ENCODE data around the gene LGALS12.

Gene LGALS12

DNA sequence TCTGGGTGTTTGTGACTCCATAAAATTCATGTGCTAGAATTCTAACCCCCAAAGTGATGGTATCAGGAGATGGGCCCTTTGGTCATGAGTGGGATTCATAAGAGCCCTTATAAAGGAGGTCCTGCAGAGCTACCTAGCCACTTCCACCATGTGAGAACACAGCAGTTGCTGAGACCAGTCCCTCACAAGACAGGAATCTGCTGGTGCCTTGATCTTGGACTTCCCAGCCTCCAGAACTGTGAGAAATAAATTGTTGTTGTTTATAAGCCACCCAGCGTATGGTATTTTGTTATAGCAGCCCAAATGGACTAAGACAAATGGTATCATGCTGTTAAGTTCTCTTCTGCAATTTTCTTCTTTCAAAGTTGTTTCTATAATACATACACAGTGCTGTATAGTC is 13.4 kb upstream of the LGALS12 start:
- Mint-ChIP-seq H3K27me3 (peaks cover 7% of the 10 kb centered on the region), H3K27ac (no peak overlapping the region), H3K4me3 (no peak overlapping the region), H3K9me3 (ENCODE audit: low read depth) (no peaks in the 10 kb centered on the region), H3K4me1 (ENCODE audit: low read depth) (peaks cover 16% of the 10 kb centered on the region), H3K36me3 (peaks cover 7% of the 10 kb centered on the region)

DNA sequence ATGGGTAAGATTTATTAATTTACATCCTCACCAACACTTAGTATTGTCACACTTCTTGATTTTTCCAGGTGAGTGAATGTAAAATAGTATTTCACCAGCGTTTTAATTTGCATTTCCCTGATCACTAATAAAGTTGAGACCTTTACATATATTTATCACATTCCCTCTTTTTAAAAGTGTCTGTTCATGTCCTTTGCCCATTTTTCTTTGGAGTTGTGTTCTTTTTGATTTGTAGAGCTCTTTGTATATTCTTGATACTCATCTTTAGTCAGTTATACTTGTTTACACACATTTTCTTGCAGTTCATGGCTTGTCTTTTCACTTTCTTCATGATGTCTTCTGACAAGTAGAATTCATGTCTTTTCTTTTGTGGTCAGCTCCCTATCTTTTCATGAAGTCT is 12.8 kb upstream of the LGALS12 start:
- Mint-ChIP-seq H3K27me3 (peaks cover 7% of the 10 kb centered on the region), H3K36me3 (peaks cover 9% of the 10 kb centered on the region), H3K4me1 (ENCODE audit: low read depth) (peaks cover 16% of the 10 kb centered on the region), H3K9me3 (ENCODE audit: low read depth) (no peaks in the 10 kb centered on the region), H3K4me3 (no peak overlapping the region), H3K27ac (no peak overlapping the region)

DNA sequence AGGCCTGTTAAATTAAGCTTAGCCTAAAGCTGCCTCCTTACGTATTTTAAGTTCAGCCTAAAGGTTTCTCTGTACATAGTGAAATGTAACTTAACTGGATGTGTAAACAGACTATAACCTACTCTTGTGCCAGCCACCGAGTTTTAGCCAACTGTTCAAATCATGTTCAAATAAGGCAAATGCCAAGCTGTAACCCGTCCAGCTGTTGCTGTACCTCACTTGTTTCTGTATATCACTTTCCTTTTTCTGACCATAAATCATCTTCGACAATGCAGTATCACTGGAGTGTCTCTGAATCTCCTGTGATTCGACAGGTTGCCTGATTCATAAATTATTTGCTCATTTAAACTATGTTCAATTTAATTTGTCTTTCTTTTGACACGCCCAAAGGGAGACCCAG is 10.9 kb upstream of the LGALS12 start:
- H3K4me3 Mint-ChIP-seq: no peak overlapping the region
- H3K27ac Mint-ChIP-seq: no peak overlapping the region
- peaks cover 17% of the 10 kb centered on the region for H3K36me3 Mint-ChIP-seq
- H3K9me3 Mint-ChIP-seq (ENCODE audit: low read depth): peaks cover 5% of the 10 kb centered on the region
- H3K27me3 Mint-ChIP-seq: peaks cover 10% of the 10 kb centered on the region
- peaks cover 16% of the 10 kb centered on the region for H3K4me1 Mint-ChIP-seq (ENCODE audit: low read depth)

DNA sequence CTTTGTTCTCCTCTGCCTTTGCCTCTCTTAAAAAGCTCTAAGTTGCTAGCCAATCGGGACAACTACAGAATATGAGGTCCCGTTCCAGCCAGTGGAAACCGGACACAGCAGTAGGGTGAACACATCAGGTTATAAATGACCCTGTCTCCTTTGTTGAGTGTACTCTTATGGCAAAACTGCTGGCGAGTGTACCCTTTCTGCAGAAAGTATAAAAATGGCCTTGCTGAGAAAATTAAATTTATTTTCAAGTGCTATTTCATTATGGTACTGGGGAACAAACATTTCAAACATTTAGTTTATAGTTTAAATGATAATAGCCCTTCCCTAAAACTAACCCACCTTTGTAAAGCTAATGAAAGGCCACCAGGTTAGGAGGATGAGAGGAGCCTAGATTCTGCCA is 6.0 kb upstream of the LGALS12 start:
- Mint-ChIP-seq H3K4me1 (ENCODE audit: low read depth) (peaks cover 10% of the 10 kb centered on the region), H3K36me3 (peaks cover 19% of the 10 kb centered on the region), H3K27me3 (peaks cover 3% of the 10 kb centered on the region), H3K4me3 (no peak overlapping the region), H3K27ac (no peak overlapping the region), H3K9me3 (ENCODE audit: low read depth) (peaks cover 11% of the 10 kb centered on the region)

DNA sequence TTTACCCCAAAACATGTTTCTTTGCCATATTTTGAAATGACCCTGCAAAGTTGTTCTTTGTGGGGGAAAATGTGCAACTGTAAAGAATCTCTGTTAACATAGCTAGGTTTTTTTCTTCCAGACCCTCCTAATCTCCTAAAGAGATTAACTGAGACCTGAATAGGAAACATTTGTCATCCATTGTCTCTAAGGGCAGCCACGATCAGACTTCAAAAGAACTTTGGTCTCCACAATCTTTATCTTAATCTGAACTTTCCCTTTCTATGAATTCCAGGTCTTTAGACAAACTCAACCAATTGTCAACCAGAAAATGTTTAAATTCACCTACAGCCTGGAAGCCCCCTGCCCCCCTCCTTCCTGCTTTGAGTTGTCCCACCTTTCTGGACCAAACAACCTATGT is 4.6 kb upstream of the LGALS12 start:
- H3K27me3 Mint-ChIP-seq: peaks cover 3% of the 10 kb centered on the region
- peaks cover 11% of the 10 kb centered on the region for H3K4me1 Mint-ChIP-seq (ENCODE audit: low read depth)
- peaks cover 11% of the 10 kb centered on the region for H3K9me3 Mint-ChIP-seq (ENCODE audit: low read depth)
- no peak overlapping the region for H3K27ac Mint-ChIP-seq
- H3K36me3 Mint-ChIP-seq: peaks cover 19% of the 10 kb centered on the region
- H3K4me3 Mint-ChIP-seq: no peak overlapping the region

DNA sequence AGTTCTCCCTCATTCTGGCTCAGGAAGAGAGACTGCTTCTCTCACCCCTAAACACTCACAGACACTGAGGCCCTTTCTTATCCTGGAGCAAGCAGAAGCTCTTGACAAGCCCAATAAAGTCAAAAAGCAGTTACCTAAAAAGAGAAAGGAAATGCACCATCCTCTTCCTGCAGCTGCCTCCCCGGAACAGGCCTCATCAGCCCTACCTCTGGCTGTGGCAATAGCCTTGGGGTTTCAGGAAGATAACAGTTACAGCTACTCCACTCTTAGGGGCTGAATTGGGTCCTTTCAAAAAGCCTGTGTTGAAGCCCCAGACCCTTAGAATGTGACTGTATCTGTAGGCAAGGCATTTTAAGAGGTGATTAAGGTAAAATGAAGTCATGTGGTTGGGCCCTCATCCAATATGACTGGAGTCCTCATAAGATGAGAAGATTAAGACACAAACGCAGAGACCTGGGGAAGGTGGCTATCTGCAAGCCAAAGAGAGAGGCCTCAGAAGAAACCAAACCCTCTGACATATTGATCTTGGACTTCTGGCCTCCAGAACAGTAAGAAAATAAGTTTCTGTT is 3.5 kb upstream of the LGALS12 start:
- peaks cover 3% of the 10 kb centered on the region for H3K27me3 Mint-ChIP-seq
- no peak overlapping the region for H3K27ac Mint-ChIP-seq

DNA sequence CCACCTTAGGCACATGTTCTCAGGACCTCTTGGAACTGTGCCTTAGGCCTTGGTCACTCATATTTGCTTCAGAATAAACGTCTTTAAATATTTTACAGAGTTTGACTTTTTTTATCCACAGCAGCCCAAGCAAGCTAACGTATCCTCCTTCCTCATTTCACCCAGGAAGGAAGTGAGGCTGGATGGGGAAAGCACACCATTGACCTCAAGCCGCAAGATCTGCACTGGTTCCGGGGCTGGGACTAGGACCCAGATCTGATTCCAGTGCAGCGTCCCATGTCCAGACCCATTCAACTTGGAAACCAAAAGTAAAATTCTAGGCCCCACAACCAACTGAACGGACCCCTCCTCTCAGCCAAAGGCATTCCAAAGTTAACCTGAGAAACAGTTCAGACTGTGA is 2.4 kb upstream of the LGALS12 start:
- H3K36me3 Mint-ChIP-seq: peaks cover 14% of the 10 kb centered on the region
- peaks cover 15% of the 10 kb centered on the region for H3K4me1 Mint-ChIP-seq (ENCODE audit: low read depth)
- H3K4me3 Mint-ChIP-seq: no peak overlapping the region
- peaks cover 11% of the 10 kb centered on the region for H3K9me3 Mint-ChIP-seq (ENCODE audit: low read depth)
- peaks cover 3% of the 10 kb centered on the region for H3K27me3 Mint-ChIP-seq
- H3K27ac Mint-ChIP-seq: no peak overlapping the region

More for the DNA sequence above, 3.5 kb upstream of the LGALS12 start:
- peaks cover 11% of the 10 kb centered on the region for H3K4me1 Mint-ChIP-seq (ENCODE audit: low read depth)
- H3K9me3 Mint-ChIP-seq (ENCODE audit: low read depth): peaks cover 11% of the 10 kb centered on the region
- peaks cover 17% of the 10 kb centered on the region for H3K36me3 Mint-ChIP-seq
- no peak overlapping the region for H3K4me3 Mint-ChIP-seq

DNA sequence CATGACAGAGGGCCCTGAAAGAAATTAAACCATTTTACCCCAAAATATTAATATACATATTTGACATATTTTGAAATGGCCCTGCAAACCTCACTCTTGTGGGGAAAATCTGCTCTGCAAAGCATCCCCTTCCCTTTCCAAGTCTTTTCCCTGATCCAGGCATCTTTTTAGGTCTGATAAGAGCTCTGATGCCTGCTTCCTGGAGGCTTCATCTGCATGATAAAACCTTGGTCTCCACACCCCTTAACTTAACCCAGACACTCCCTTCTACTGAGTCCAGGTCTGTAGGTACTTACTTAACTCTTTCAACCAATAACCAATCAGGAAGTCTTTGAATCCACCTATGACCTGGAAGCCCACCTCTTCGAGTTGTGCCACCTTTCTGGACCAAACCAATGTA is 1.8 kb upstream of the LGALS12 start:
- no peaks in the 10 kb centered on the region for H3K27me3 Mint-ChIP-seq
- H3K36me3 Mint-ChIP-seq: peaks cover 10% of the 10 kb centered on the region
- H3K4me1 Mint-ChIP-seq (ENCODE audit: low read depth): peaks cover 15% of the 10 kb centered on the region
- H3K27ac Mint-ChIP-seq: no peak overlapping the region
- H3K9me3 Mint-ChIP-seq (ENCODE audit: low read depth): peaks cover 11% of the 10 kb centered on the region
- no peak overlapping the region for H3K4me3 Mint-ChIP-seq

DNA sequence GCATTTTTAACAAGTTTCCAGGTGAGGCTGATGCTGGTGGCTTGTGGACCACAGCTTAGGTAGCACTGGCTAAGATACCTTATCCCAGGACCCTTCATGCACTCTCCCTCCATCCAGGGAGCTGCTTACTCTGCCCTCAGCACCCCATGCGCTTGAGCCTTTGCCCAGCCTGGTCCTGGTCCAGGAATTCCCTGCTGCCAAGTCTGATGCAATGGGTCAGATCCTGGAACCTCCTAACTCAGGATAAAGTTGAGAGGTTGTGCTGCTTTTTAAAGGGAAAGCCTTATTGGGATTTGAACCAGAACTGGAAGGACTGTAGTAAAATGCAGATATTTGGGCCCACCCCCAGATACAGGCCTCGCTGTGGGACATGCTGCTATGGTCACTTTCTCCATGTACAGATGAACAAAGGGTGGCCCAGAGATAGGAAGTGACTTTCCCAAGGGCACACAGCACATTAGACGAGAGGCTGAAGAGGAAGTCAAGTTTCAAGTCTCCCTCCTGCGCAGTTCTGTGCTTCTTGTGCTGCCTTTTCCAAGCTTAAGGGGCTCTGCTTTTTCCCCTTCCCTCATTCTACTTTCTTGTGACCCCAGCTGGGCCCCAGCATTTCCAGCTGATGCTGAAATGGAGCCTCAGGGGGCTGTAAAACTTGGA is 824 bp upstream of the LGALS12 start:
- Mint-ChIP-seq H3K36me3 (peaks cover 7% of the 10 kb centered on the region), H3K27me3 (no peaks in the 10 kb centered on the region), H3K4me1 (ENCODE audit: low read depth) (peaks cover 15% of the 10 kb centered on the region), H3K9me3 (ENCODE audit: low read depth) (peaks cover 6% of the 10 kb centered on the region), H3K4me3 (no peak overlapping the region), H3K27ac (no peak overlapping the region)

DNA sequence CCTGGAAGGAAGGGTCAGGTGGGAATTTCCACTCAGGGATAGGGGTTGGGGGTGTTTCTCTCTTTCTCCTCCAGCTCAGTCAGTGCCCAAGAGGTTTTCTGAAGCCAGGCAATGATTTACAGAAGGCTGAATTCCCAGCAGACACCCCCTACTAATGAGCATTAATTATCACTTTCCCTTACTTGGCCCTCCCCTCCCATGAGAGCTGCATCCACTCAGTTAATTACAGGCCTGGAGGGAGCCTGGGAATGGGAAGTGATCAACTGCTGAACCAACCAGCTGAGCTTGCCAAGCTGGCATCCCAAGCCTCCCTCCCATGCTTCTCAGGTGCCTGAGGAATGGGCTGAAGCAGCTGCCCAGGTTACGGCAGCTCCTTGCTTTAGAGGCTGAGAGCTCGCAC is 992 bp downstream of the LGALS12 start:
- Mint-ChIP-seq H3K36me3 (peaks cover 2% of the 10 kb centered on the region), H3K27me3 (no peaks in the 10 kb centered on the region), H3K27ac (no peak overlapping the region), H3K4me3 (no peak overlapping the region), H3K4me1 (ENCODE audit: low read depth) (peaks cover 15% of the 10 kb centered on the region), H3K9me3 (ENCODE audit: low read depth) (no peaks in the 10 kb centered on the region)

DNA sequence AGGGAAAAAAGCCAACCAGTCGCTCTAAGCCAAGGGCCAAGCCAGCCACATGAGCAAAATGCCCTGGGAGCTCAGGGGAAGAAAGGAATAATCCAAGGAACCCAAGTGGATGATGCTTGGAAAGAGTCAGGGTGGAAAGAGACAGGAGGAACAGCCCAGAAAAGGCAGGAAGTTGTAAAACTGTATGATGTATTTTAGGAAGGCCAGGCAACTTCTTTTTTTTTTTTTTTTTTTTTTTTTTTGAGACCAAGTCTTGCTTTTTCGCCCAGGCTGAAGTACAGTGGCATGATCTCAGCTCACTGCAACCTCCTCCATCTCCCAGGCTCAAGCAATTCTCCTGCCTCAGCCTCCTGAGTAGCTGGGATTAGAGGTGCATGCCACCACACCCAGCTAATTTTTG is 1.6 kb downstream of the LGALS12 start:
- Mint-ChIP-seq H3K4me3 (no peak overlapping the region), H3K36me3 (peaks cover 2% of the 10 kb centered on the region), H3K9me3 (ENCODE audit: low read depth) (no peaks in the 10 kb centered on the region), H3K4me1 (ENCODE audit: low read depth) (peaks cover 10% of the 10 kb centered on the region), H3K27ac (no peak overlapping the region), H3K27me3 (no peaks in the 10 kb centered on the region)

DNA sequence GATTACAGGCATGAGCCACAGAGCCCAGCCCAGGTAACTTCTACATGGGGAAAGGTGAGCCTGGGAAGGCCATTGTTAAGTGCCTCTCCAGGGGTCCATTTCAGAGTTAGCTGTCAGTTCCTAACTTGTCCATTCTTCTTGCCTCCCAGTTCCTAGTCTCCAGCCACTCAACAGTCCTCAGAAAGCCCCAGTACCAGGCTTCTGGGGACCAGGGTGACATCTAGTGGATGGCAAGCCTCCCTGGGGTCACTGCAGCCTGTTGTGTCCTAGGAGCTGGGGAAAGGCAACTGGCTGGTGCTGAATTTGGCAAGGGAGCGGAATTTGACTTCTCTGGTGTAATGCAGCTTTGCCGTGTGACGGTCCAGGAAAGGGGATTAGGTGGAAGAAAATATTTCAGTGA is 2.1 kb downstream of the LGALS12 start:
- Mint-ChIP-seq H3K27me3 (no peaks in the 10 kb centered on the region), H3K36me3 (no peaks in the 10 kb centered on the region), H3K4me1 (ENCODE audit: low read depth) (peaks cover 7% of the 10 kb centered on the region), H3K9me3 (ENCODE audit: low read depth) (no peaks in the 10 kb centered on the region), H3K4me3 (no peak overlapping the region), H3K27ac (no peak overlapping the region)

DNA sequence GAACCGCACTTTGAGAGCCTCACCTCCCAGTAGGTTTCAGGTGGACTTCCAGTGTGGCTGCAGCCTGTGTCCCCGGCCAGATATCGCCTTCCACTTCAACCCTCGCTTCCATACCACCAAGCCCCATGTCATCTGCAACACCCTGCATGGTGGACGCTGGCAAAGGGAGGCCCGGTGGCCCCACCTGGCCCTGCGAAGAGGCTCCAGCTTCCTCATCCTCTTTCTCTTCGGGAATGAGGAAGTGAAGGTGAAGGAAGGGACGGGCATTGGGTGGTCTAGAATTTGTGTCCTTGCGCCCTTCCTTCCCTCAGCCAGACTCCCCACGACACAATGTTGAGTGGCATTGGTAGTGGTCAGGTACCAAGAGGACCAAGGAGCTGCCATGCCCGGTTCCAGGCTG is 2.9 kb downstream of the LGALS12 start:
- H3K36me3 Mint-ChIP-seq: no peaks in the 10 kb centered on the region
- no peaks in the 10 kb centered on the region for H3K27me3 Mint-ChIP-seq
- no peaks in the 10 kb centered on the region for H3K9me3 Mint-ChIP-seq (ENCODE audit: low read depth)
- peaks cover 5% of the 10 kb centered on the region for H3K4me1 Mint-ChIP-seq (ENCODE audit: low read depth)
- H3K4me3 Mint-ChIP-seq: no peak overlapping the region
- H3K27ac Mint-ChIP-seq: no peak overlapping the region

DNA sequence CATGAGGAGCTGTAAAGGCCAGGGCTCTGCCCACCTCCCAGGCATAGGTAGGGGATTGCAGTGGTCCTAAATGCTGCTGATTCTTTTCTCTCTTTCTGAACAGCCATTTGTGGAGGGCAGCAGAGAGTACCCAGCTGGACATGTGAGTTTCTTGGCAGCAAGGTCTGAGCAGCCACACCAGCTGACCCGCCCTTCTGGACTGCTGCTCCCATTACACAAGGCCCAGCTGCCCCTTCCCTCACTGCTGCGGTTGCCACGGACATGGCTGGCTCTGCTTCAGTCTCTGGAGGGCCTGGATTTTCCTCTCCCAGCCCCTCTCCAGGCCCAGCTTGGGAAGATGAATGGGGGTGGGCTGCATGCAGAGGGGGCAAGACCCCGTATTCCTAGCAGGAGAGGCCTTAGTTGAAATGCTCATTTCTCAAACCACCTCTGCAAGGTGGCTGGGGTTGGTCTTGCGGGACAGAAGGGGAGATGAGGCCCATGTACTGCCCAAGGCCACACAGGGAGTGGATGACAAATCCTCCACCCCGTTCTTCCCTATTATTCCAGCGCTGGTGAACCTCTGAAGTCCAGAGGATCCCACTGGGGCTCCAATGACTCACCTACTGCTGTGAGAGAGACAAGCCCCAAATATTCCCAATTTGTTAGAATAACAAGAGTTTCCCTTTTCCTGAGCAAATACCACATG is 4.6 kb downstream of the LGALS12 start:
- Mint-ChIP-seq H3K4me1 (ENCODE audit: low read depth) (peaks cover 5% of the 10 kb centered on the region), H3K27me3 (no peaks in the 10 kb centered on the region), H3K36me3 (no peaks in the 10 kb centered on the region), H3K4me3 (no peak overlapping the region), H3K9me3 (ENCODE audit: low read depth) (no peaks in the 10 kb centered on the region), H3K27ac (no peak overlapping the region)

DNA sequence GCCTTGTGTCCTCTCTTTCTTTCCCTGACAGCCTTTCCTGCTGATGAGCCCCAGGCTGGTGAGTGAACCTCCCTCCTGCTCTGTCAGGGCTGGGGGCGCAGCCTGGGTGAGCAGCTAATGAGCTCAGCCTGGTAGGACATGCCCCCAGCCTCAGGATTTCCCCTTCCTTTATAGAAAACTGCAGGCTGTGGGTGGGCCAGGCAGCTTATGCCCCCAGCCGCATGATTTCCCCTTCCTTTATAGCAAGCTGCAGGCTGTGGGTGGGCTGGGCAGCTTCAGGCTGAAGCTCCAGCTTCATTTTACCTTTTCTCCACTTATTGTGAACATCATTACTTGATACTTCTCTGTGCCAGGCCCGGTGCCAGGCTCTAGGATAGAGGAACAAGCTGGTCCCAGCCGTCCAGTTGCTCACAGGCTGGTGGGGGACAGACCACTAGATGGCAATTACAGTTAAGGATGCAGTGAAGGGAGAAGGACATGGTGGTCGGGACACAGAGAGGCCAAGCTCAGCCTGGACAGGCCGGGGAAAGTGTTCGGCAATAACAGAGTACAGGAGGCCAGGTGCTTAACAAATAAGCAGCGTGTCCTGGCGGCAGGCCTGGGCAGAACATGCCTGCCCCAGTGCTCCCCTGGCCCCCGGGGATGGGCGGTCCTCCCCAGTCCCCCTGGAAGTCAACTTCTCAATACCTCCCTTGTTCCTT is 5.3 kb downstream of the LGALS12 start:
- Mint-ChIP-seq H3K27ac (no peak overlapping the region), H3K4me3 (no peak overlapping the region), H3K27me3 (no peaks in the 10 kb centered on the region)

More for the DNA sequence above, 5.3 kb downstream of the LGALS12 start:
- no peaks in the 10 kb centered on the region for H3K9me3 Mint-ChIP-seq (ENCODE audit: low read depth)
- H3K4me1 Mint-ChIP-seq (ENCODE audit: low read depth): peaks cover 4% of the 10 kb centered on the region
- H3K36me3 Mint-ChIP-seq: no peaks in the 10 kb centered on the region

All from activated naive CD8-positive, alpha-beta T cell (primary cell).